ENCODE data around the gene THRAP3. TPM values are rescaled to one million over a fixed set of nuclear protein-coding genes. Genes with fewer than 3 reads are reported as not detected.
A peak's percentile ranks its signal among the peaks of the same experiment; 100 is the strongest.

THRAP3 gene, protein sequence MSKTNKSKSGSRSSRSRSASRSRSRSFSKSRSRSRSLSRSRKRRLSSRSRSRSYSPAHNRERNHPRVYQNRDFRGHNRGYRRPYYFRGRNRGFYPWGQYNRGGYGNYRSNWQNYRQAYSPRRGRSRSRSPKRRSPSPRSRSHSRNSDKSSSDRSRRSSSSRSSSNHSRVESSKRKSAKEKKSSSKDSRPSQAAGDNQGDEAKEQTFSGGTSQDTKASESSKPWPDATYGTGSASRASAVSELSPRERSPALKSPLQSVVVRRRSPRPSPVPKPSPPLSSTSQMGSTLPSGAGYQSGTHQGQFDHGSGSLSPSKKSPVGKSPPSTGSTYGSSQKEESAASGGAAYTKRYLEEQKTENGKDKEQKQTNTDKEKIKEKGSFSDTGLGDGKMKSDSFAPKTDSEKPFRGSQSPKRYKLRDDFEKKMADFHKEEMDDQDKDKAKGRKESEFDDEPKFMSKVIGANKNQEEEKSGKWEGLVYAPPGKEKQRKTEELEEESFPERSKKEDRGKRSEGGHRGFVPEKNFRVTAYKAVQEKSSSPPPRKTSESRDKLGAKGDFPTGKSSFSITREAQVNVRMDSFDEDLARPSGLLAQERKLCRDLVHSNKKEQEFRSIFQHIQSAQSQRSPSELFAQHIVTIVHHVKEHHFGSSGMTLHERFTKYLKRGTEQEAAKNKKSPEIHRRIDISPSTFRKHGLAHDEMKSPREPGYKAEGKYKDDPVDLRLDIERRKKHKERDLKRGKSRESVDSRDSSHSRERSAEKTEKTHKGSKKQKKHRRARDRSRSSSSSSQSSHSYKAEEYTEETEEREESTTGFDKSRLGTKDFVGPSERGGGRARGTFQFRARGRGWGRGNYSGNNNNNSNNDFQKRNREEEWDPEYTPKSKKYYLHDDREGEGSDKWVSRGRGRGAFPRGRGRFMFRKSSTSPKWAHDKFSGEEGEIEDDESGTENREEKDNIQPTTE
- total RNA-seq (2022), result 97.5 and 99.4 TPM in 2 replicates
- percentile 94 among the genes with signal in this experiment for Bru-seq, nascent RNA
- percentile 94 among the genes with signal in this experiment for BruChase-seq, experiment 1, labeled RNA remaining after a 6-hour chase
- BruChase-seq, experiment 2, labeled RNA remaining after a 2-hour chase, result percentile 91 among the genes with signal in this experiment
- long read RNA-seq, full-length matches to known transcripts, result 1 of 19 reads
- long read RNA-seq, partial matches to known transcripts, result 3 of 19 reads
- long read RNA-seq, other reads (novel, unspliced or antisense), result 15 of 19 reads

DNA sequence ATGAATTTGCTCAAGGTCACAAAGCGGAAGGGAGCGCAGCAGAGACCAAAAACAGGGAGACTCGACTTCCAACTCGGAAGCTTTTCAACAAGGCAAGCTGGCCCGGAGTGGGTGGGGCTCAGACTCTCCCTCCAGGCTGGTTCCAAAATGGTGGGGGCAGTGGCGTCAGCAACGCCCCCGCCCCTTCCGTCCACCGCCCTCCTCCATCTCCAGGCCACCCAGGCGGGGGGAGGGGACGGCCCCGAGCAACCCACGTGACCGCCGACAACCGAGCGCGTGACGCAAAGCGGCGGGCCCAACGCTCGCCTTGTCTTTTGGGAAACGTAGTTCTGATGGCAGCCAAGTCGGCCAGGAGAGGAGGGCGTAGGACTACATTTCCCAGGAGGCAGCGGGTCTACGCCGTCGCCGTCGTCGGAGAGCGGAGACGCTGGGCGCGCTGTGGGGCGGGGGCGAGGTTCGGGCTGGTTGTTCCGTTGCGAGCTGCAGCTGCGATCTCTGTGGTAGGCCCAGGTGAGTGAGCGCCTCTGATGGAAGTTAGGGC, at the start of gene THRAP3:
Gene THRAP3 (plus strand): TSS at position 448 of the 541 bp plus-strand sequence. CDS start 58,121 bp downstream, outside the sequence.
- peak within 1 kb of the TSS; percentile 96 for H3K4me3 Mint-ChIP-seq (ENCODE audit: low read depth, unreplicated experiment)
- DNase-seq, result peak; percentile 100
- no TSS peak for BruUV-seq (replicated peaks)
- H3K9me3 Mint-ChIP-seq (ENCODE audit: low read depth, unreplicated experiment), result no peaks in the 10 kb centered on the region
- H3K36me3 Mint-ChIP-seq (ENCODE audit: insufficient read depth, unreplicated experiment), result peaks cover 57% of the 10 kb centered on the region
- CTCF ChIA-PET, result interaction anchor here (1.2 to 1.7 kb wide), 5 partner anchors 24 to 75 kb away, joined by 3 to 8 read pairs (median 4); partner anchors contain the start of gene TRAPPC3
- TF ChIP-seq, protein P1, sequence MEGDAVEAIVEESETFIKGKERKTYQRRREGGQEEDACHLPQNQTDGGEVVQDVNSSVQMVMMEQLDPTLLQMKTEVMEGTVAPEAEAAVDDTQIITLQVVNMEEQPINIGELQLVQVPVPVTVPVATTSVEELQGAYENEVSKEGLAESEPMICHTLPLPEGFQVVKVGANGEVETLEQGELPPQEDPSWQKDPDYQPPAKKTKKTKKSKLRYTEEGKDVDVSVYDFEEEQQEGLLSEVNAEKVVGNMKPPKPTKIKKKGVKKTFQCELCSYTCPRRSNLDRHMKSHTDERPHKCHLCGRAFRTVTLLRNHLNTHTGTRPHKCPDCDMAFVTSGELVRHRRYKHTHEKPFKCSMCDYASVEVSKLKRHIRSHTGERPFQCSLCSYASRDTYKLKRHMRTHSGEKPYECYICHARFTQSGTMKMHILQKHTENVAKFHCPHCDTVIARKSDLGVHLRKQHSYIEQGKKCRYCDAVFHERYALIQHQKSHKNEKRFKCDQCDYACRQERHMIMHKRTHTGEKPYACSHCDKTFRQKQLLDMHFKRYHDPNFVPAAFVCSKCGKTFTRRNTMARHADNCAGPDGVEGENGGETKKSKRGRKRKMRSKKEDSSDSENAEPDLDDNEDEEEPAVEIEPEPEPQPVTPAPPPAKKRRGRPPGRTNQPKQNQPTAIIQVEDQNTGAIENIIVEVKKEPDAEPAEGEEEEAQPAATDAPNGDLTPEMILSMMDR (IDR thresholded peaks at IDR 0.05; ENCODE audit: unreplicated experiment), result no peak
- no peaks in the 10 kb centered on the region for H3K27me3 Mint-ChIP-seq (ENCODE audit: unreplicated experiment)
- intact Hi-C loops (cut with micrococcal nuclease; ENCODE audit: unreplicated experiment), result loop anchor here (2.0 to 10.0 kb wide), 2 partner anchors 23 to 61 kb away; no protein-coding TSS in a partner anchor
- peak within 1 kb of the TSS; percentile 96 for H3K27ac Mint-ChIP-seq (ENCODE audit: unreplicated experiment)
- peaks cover 21% of the 10 kb centered on the region for H3K4me1 Mint-ChIP-seq (ENCODE audit: low read depth, unreplicated experiment)

DNA sequence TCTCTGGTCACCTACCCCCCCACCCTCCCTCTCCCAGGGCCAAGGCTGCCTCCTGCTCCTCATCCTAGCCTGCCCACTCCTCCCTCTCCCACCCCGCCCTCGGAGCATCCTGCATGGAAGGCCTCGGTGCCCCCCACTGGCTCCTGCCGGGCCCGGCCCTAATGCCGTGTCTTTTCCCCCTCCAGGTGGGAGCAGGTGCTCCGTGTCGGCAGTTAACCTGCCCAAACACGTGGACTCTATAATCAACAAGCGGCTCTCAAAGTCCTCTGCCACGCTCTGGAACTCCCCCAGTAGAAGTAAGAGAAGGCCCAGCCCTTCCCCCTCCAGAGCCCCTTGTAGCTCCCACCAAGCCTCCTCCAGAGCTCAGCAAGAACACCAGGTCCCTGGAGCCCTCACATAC, 49.5 kb upstream of the THRAP3 start:
- BruUV-seq (replicated peaks), result no TSS peak
- Mint-ChIP-seq H3K4me1 (ENCODE audit: low read depth, unreplicated experiment) (no peaks in the 10 kb centered on the region), H3K4me3 (ENCODE audit: low read depth, unreplicated experiment) (no peak overlapping the region), H3K9me3 (ENCODE audit: low read depth, unreplicated experiment) (no peaks in the 10 kb centered on the region), H3K36me3 (ENCODE audit: insufficient read depth, unreplicated experiment) (peaks cover 39% of the 10 kb centered on the region), H3K27ac (ENCODE audit: unreplicated experiment) (no peak overlapping the region), H3K27me3 (ENCODE audit: unreplicated experiment) (no peaks in the 10 kb centered on the region)
- CTCF ChIA-PET, result no interaction called here
- TF ChIP-seq, protein P1 (IDR thresholded peaks at IDR 0.05; ENCODE audit: unreplicated experiment), result no peak
- DNase-seq, result no peak
- intact Hi-C loops (cut with micrococcal nuclease; ENCODE audit: unreplicated experiment), result no loop called here

DNA sequence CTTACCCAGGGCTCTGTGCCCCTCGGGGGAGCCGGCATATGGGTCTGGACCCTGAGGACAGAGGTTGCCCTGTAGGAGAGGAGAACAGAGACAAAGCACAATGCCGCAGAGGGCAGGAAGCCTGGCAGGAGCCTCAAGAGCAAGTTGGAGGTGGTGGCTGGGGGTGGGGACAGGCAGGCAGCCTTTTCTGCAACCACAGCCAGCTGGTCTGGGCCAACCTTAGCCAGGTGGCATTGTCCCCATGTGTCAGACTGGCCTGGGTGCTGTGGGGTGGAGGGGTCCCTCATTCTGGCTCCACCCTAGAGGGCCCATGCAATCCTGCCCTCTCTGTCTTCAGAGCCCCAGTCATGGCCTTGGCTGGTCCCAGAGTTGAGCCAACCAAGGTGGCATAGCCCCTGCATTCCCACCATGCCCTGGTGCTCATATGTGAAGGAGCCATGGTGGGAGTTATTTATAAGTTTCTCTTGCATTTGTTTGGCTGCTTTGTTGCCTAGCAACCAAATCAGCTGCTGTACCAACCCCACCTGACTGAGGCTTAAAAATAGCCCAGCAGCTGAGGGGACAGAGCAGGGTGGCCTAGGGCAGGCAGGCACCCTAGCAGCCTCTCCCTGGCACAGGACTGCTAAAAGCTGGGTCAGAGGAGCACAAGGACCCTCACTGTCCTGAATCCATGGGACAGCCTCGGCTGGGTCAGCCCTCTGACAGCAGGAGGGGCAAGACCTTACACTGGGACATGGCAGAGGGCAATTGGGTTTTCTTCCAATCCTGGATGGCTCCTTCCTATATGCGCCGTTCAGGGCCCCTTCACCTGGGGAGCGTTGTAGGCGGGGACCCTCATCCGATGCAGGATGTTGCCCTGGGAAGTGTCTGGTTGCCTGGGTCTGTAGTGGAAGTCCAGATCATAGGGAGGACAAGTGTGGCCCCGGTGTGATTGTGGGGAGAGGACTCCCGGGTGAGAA, 48.8 kb upstream of the THRAP3 start:
- TF ChIP-seq, protein P1 (IDR thresholded peaks at IDR 0.05; ENCODE audit: unreplicated experiment), result no peak
- no TSS peak for BruUV-seq (replicated peaks)
- CTCF ChIA-PET, result no interaction called here
- Mint-ChIP-seq H3K4me1 (ENCODE audit: low read depth, unreplicated experiment) (no peaks in the 10 kb centered on the region), H3K27me3 (ENCODE audit: unreplicated experiment) (no peaks in the 10 kb centered on the region), H3K36me3 (ENCODE audit: insufficient read depth, unreplicated experiment) (peaks cover 39% of the 10 kb centered on the region), H3K4me3 (ENCODE audit: low read depth, unreplicated experiment) (no peak overlapping the region), H3K9me3 (ENCODE audit: low read depth, unreplicated experiment) (no peaks in the 10 kb centered on the region), H3K27ac (ENCODE audit: unreplicated experiment) (no peak overlapping the region)
- DNase-seq, result no peak
- intact Hi-C loops (cut with micrococcal nuclease; ENCODE audit: unreplicated experiment), result no loop called here

All from Calu3 (cell line).